ENCODE results near the gene CD47. TPM values are rescaled to one million over a fixed set of nuclear protein-coding genes. Genes with fewer than 3 reads are reported as not detected.

Gene CD47
- total and polyA plus RNA-seq, 2 of the 13 experiments (the other 11 are each of a cell fraction or from before 2014, with no cell fraction given) = 3.3 to 6.5 TPM

- TF ChIP-seq AHDC1 (CRISPR knock-in tag; IDR thresholded peaks at IDR 0.05; ENCODE audit: borderline replicate concordance) = no peak
Observed at GRCh38 chr3:108006077-108006771, 84.6 kb downstream of the CD47 start (continued).

GRCh38 chr3:108004647-108005046 is 86.2 kb downstream of the CD47 start:
- H3K36me3 ChIP-seq (replicated peaks in 1 of 2; ENCODE audit: control insufficient read depth in 1 of 2, insufficient read depth in 2 of 2, low read length in 2 of 2) = no peaks in the 10 kb centered on the region
- ChIA-PET CTCF (ENCODE audit: low intra/inter-chr PET ratio, low total read pairs) (no interaction called here), POLR2A (no interaction called here)
- H4K20me1 ChIP-seq (ENCODE audit: insufficient read depth, low read length) = no peaks in the 10 kb centered on the region; the same call in 1 of the 2 replicates
- no peak overlapping the region for H3K4me3 ChIP-seq (replicated peaks in 1 of 3; ENCODE audit: insufficient read depth in 1 of 3, low read depth in 2 of 3, low read length in 3 of 3)
- no peak for ATAC-seq
- in situ Hi-C loops (cut with HindIII; ENCODE audit: extremely low pct_ligation_motif_present, low pct_unique_long_range_greater_than_20kb) (no loop called here), intact Hi-C loops (cut with micrococcal nuclease; ENCODE audit: unreplicated experiment) (no loop called here)
- WGBS (ENCODE audit: low lambda C conversion rate) = 72% methylated on average over 9 of the region's 9 CpGs
- BruUV-seq (replicated peaks) = no TSS peak
- no peak for TF ChIP-seq PHB2 (IDR thresholded peaks at IDR 0.05; ENCODE audit: partially characterized antibody)
- TF ChIP-seq CC2D1A (CRISPR knock-in tag; IDR thresholded peaks at IDR 0.05) = no peak
- TF ChIP-seq ZNF552 (CRISPR knock-in tag; IDR thresholded peaks at IDR 0.05; ENCODE audit: borderline replicate concordance) = no peak
- no peak for TF ChIP-seq MBD4 (IDR thresholded peaks at IDR 0.05; ENCODE audit: borderline replicate concordance, low read length)
- no peak for TF ChIP-seq ZGPAT (CRISPR knock-in tag; IDR thresholded peaks at IDR 0.05)
- no peak for FAIRE-seq
- no peak overlapping the region for H3K27ac ChIP-seq (ENCODE audit: extremely low read length, insufficient read depth, low read length)
- H3K9me3 ChIP-seq (ENCODE audit: low read length) = no peaks in the 10 kb centered on the region
- no peaks in the 10 kb centered on the region for H3K4me1 ChIP-seq (ENCODE audit: insufficient read depth, low read length)
- no peaks in the 10 kb centered on the region for H3K79me2 ChIP-seq (ENCODE audit: insufficient read depth, low read length)
- DNase-seq (ENCODE audit: low spot score) = no peak
- H3K27me3 ChIP-seq (ENCODE audit: control insufficient read depth in 1 of 2, insufficient read depth in 2 of 2, low read length in 2 of 2) = no peaks in the 10 kb centered on the region
- no peak overlapping the region for H3K9ac ChIP-seq (ENCODE audit: insufficient read depth, low read depth, low read length)
- H2AFZ ChIP-seq (ENCODE audit: low read length) = no peak overlapping the region
- no peak overlapping the region for H3K4me2 ChIP-seq (ENCODE audit: low read depth, low read length)
